IPS-18c (cell line): ENCODE data around the gene SLC2A4RG.
"Not testable (repeated sequence)": the region's sequence is repeated elsewhere in the genome, so short reads cannot be mapped to it uniquely, and the experiment has no call there.

Experiments
- H3K4me3 ChIP-seq: 2 replicates; pipeline ENCODE4 v1.7.0; 2013; ENCODE audit warnings: low read depth, mild to moderate bottlenecking, low read length, moderate library complexity; ENCODE audit not compliant: insufficient read depth
- H3K9me3 ChIP-seq: one replicate; pipeline ENCODE4 v1.6.1; 2013; ENCODE audit warnings: mild to moderate bottlenecking, low read length, moderate library complexity; ENCODE audit not compliant: control insufficient read depth, insufficient read depth

Gene SLC2A4RG

GRCh38 chr20:63776875-63777274 is 37.3 kb downstream of the SLC2A4RG start:
- H3K4me3 ChIP-seq, H3K9me3 ChIP-seq: not testable (repeated sequence)

GRCh38 chr20:63777614-63778013 is 38.0 kb downstream of the SLC2A4RG start:
- H3K9me3 ChIP-seq: no peaks in the 10 kb centered on the region
- no peak overlapping the region for H3K4me3 ChIP-seq

- Histone ChIP-seq H3K9me3 (no peaks in the 10 kb centered on the region), H3K4me3 (no peak overlapping the region)
These were observed 38.6 kb downstream of the SLC2A4RG start for GRCh38 chr20:63778034-63778752.

- no peak overlapping the region for H3K4me3 ChIP-seq
- H3K9me3 ChIP-seq: no peaks in the 10 kb centered on the region
These were observed 39.3 kb downstream of the SLC2A4RG start for GRCh38 chr20:63778857-63779256.

GRCh38 chr20:63781181-63781580 is 41.6 kb downstream of the SLC2A4RG start:
- no peaks in the 10 kb centered on the region for H3K9me3 ChIP-seq
- H3K4me3 ChIP-seq: no peak overlapping the region

GRCh38 chr20:63782051-63782471 is 42.5 kb downstream of the SLC2A4RG start:
- Histone ChIP-seq H3K9me3 (no peaks in the 10 kb centered on the region), H3K4me3 (no peak overlapping the region)

GRCh38 chr20:63782521-63782971 is 43.0 kb downstream of the SLC2A4RG start:
- no peaks in the 10 kb centered on the region for H3K9me3 ChIP-seq
- no peak overlapping the region for H3K4me3 ChIP-seq

- Histone ChIP-seq H3K9me3 (no peaks in the 10 kb centered on the region), H3K4me3 (no peak overlapping the region)
These were observed 44.4 kb downstream of the SLC2A4RG start for GRCh38 chr20:63783970-63784369.

GRCh38 chr20:63785691-63786131 is 46.1 kb downstream of the SLC2A4RG start:
- H3K9me3 ChIP-seq: no peaks in the 10 kb centered on the region
- no peak overlapping the region for H3K4me3 ChIP-seq

GRCh38 chr20:63787302-63787701 is 47.7 kb downstream of the SLC2A4RG start:
- Histone ChIP-seq H3K9me3 (no peaks in the 10 kb centered on the region), H3K4me3 (no peak overlapping the region)

GRCh38 chr20:63787749-63788148 is 48.2 kb downstream of the SLC2A4RG start:
- Histone ChIP-seq H3K4me3 (no peak overlapping the region), H3K9me3 (no peaks in the 10 kb centered on the region)

- H3K9me3 ChIP-seq: no peaks in the 10 kb centered on the region
- H3K4me3 ChIP-seq: no peak overlapping the region
These were observed 50.4 kb downstream of the SLC2A4RG start for GRCh38 chr20:63789836-63790571.

GRCh38 chr20:63790572-63791168 is 51.1 kb downstream of the SLC2A4RG start:
- Histone ChIP-seq H3K9me3 (no peaks in the 10 kb centered on the region), H3K4me3 (no peak overlapping the region; the same call in 1 of the 2 replicates)

- no peaks in the 10 kb centered on the region for H3K9me3 ChIP-seq
- H3K4me3 ChIP-seq: no peak overlapping the region
These were observed 52.1 kb downstream of the SLC2A4RG start for GRCh38 chr20:63791497-63792156.

GRCh38 chr20:63792866-63793265 is 53.3 kb downstream of the SLC2A4RG start:
- H3K9me3 ChIP-seq: no peaks in the 10 kb centered on the region
- H3K4me3 ChIP-seq: no peak overlapping the region
